Urinary bladder (tissue), 4 donors: ENCODE data around the gene ERBB2. TPM values are rescaled to one million over a fixed set of nuclear protein-coding genes. Genes with fewer than 3 reads are reported as not detected.
A peak's percentile ranks its signal among the peaks of the same experiment; 100 is the strongest.
"Not testable (repeated sequence)": the region's sequence is repeated elsewhere in the genome, so short reads cannot be mapped to it uniquely, and the experiment has no call there.

Source experiments
- DNase-seq: peaks from one replicate; pipeline ENCODE4 v3.0.0-alpha.2; 2015; ENCODE audit errors: extremely low spot score
- H3K27ac ChIP-seq: one replicate; pipeline ENCODE4 v1.5.1; 2013; ENCODE audit warnings: low read depth, mild to moderate bottlenecking, moderate library complexity
- H3K36me3 ChIP-seq: one replicate; pipeline ENCODE4 v1.6.1; 2013; ENCODE audit warnings: mild to moderate bottlenecking, moderate library complexity; ENCODE audit not compliant: insufficient read depth
- H3K4me1 ChIP-seq: one replicate; pipeline ENCODE4 v1.6.1; 2013; ENCODE audit warnings: mild to moderate bottlenecking, moderate library complexity; ENCODE audit not compliant: insufficient read depth
- H3K4me3 ChIP-seq: one replicate; pipeline ENCODE4 v1.5.1; 2013; ENCODE audit warnings: low read depth, low read length
- WGBS: extraction: QIAGEN DNeasy Blood & Tissue Kit; methylation state at CpG from one replicate; pipeline ENCODE4 v1.1.7; 2013; 5-methylcytosine and 5-hydroxymethylcytosine counted together
- polyA plus RNA-seq: library from polyadenylated mRNA; stranded (reverse); fragments of 200-250 nt; gene quantifications from one replicate; pipeline ENCODE4 v1.2.3, GENCODE V29; 2013
- total RNA-seq: library from RNA; depleted of rRNA; stranded (reverse); fragments of >200 nt; gene quantifications from one replicate; pipeline ENCODE4 v1.2.3, GENCODE V29; 2014
- donor health status: healthy with polysubstance abuse.
- donor health status: healthy.

ERBB2 gene
- total and polyA plus RNA-seq, 2 donors, result 38.3 to 60.5 TPM

- Histone ChIP-seq H3K4me1 (no peaks in the 10 kb centered on the region), H3K4me3 (no peak overlapping the region), H3K27ac (peak overlapping the region; percentile 79), H3K36me3 (no peaks in the 10 kb centered on the region)
- no peak for DNase-seq
- WGBS, result 30% methylated on average over 9 of the region's 9 CpGs
Observed at GRCh38 chr17:39739885-39740356, 40.1 kb downstream of the ERBB2 start.

GRCh38 chr17:39740357-39741111 lies 40.7 kb downstream of the ERBB2 start:
- no peak for DNase-seq
- no peak overlapping the region for H3K4me3 ChIP-seq
- 33% methylated on average over 16 of the region's 16 CpGs for WGBS

GRCh38 chr17:39742126-39742855 lies 42.4 kb downstream of the ERBB2 start:
- H3K4me3 ChIP-seq, result no peak overlapping the region
- 84% methylated on average over 18 of the region's 18 CpGs for WGBS
- no peaks in the 10 kb centered on the region for H3K36me3 ChIP-seq
- no peaks in the 10 kb centered on the region for H3K4me1 ChIP-seq
- no peak overlapping the region for H3K27ac ChIP-seq
- DNase-seq, result no peak

More at GRCh38 chr17:39740357-39741111, 40.7 kb downstream of the ERBB2 start:
- no peaks in the 10 kb centered on the region for H3K4me1 ChIP-seq
- peak overlapping the region; percentile 79 for H3K27ac ChIP-seq
- no peaks in the 10 kb centered on the region for H3K36me3 ChIP-seq

- Histone ChIP-seq H3K27ac (no peak overlapping the region), H3K4me1 (no peaks in the 10 kb centered on the region), H3K4me3 (no peak overlapping the region), H3K36me3 (no peaks in the 10 kb centered on the region)
- no peak for DNase-seq
- 83% methylated on average over 21 of the region's 21 CpGs for WGBS
Observed at GRCh38 chr17:39742856-39743436, 43.1 kb downstream of the ERBB2 start.

GRCh38 chr17:39744075-39744835 lies 44.4 kb downstream of the ERBB2 start:
- WGBS, result 83% methylated on average over 16 of the region's 16 CpGs
- H3K4me3 ChIP-seq, result no peak overlapping the region
- no peak for DNase-seq

GRCh38 chr17:39744836-39745215 lies 45.0 kb downstream of the ERBB2 start:
- 74% methylated on average over 8 of the region's 8 CpGs for WGBS
- Histone ChIP-seq H3K36me3 (no peaks in the 10 kb centered on the region), H3K4me1 (no peaks in the 10 kb centered on the region), H3K27ac (no peak overlapping the region), H3K4me3 (no peak overlapping the region)
- no peak for DNase-seq

More at GRCh38 chr17:39744075-39744835, 44.4 kb downstream of the ERBB2 start:
- H3K36me3 ChIP-seq, result no peaks in the 10 kb centered on the region
- no peaks in the 10 kb centered on the region for H3K4me1 ChIP-seq
- H3K27ac ChIP-seq, result no peak overlapping the region

- no peak overlapping the region for H3K4me3 ChIP-seq
- no peaks in the 10 kb centered on the region for H3K36me3 ChIP-seq
- no peak overlapping the region for H3K27ac ChIP-seq
- no peak for DNase-seq
- no peaks in the 10 kb centered on the region for H3K4me1 ChIP-seq
- 94% methylated on average over 23 of the region's 23 CpGs for WGBS
Observed at GRCh38 chr17:39745335-39746144, 45.7 kb downstream of the ERBB2 start.

- 93% methylated on average over 7 of the region's 7 CpGs for WGBS
- H3K36me3 ChIP-seq, result no peaks in the 10 kb centered on the region
- H3K27ac ChIP-seq, result no peak overlapping the region
- H3K4me3 ChIP-seq, result no peak overlapping the region
- no peak for DNase-seq
- H3K4me1 ChIP-seq, result no peaks in the 10 kb centered on the region
Observed at GRCh38 chr17:39746145-39746461, 46.2 kb downstream of the ERBB2 start.

GRCh38 chr17:39747745-39748144 lies 47.9 kb downstream of the ERBB2 start:
- H3K4me3 ChIP-seq, result no peak overlapping the region
- 90% methylated on average over 4 of the region's 4 CpGs for WGBS
- H3K4me1 ChIP-seq, result no peaks in the 10 kb centered on the region
- no peaks in the 10 kb centered on the region for H3K36me3 ChIP-seq
- no peak for DNase-seq
- no peak overlapping the region for H3K27ac ChIP-seq

GRCh38 chr17:39748444-39749034 lies 48.7 kb downstream of the ERBB2 start:
- WGBS, result 91% methylated on average over 8 of the region's 8 CpGs
- not testable (repeated sequence) for DNase-seq

GRCh38 chr17:39750131-39751015 lies 50.5 kb downstream of the ERBB2 start:
- DNase-seq, result no peak
- Histone ChIP-seq H3K4me1 (no peaks in the 10 kb centered on the region), H3K36me3 (no peaks in the 10 kb centered on the region), H3K27ac (no peak overlapping the region), H3K4me3 (no peak overlapping the region)
- WGBS, result 63% methylated on average over 9 of the region's 9 CpGs

More at GRCh38 chr17:39748444-39749034, 48.7 kb downstream of the ERBB2 start:
- H3K27ac ChIP-seq, H3K36me3 ChIP-seq, H3K4me1 ChIP-seq, H3K4me3 ChIP-seq: not testable (repeated sequence)
